Measurements from ENCODE around the gene ITPKA.

- TF ChIP-seq CTCF (IDR thresholded peaks at IDR 0.05) = no peak
- TF ChIP-seq ZFX (IDR thresholded peaks at IDR 0.05; ENCODE audit: borderline replicate concordance) = no peak
Observed at GRCh38 chr15:41486286-41486685, 7.4 kb upstream of the ITPKA start.

All from 22Rv1 (cell line).